A673 (cell line): ENCODE measurements around the gene PHB1. TPM values are rescaled to one million over a fixed set of nuclear protein-coding genes. Genes with fewer than 3 reads are reported as not detected.

Experiments used
- BruUV-seq: library from RNA; stranded (reverse); fragments of 400-500 nt; replicated peaks from 2 replicates; lab custom pipeline; 2021; lab: Mats Ljungman, UMichigan
- CTCF ChIA-PET: fragments of 300-600 bp; sonication (Branson Sonifier 250); formaldehyde crosslinking; loops from one replicate; lab custom pipeline; 2022; ENCODE audit warnings: antibody characterized with exemption; lab: Charles Lee
- POLR2A ChIA-PET: fragments of 300-600 bp; sonication (Branson Sonifier 250); formaldehyde crosslinking; loops from one replicate; lab custom pipeline; 2022; ENCODE audit warnings: antibody characterized with exemption; ENCODE audit not compliant: low non-redundant PET; lab: Charles Lee
- DNase-seq: peaks from one replicate; pipeline ENCODE4 v3.0.0-alpha.2; 2015; ENCODE audit warnings: low spot score
- H3K27ac ChIP-seq: fragments of 200-600 bp; sonication (generic); 2 replicates; pipeline ENCODE4 v1.5.1; 2016; ENCODE audit warnings: mixed run types, low read depth, mild to moderate bottlenecking, mixed read lengths, antibody characterized with exemption, low read length; ENCODE audit not compliant: poor library complexity, severe bottlenecking
- H3K27me3 ChIP-seq: fragments of 200-600 bp; sonication (generic); replicated peaks from 2 replicates; pipeline ENCODE4 v1.6.1; 2017; ENCODE audit warnings: mixed run types, low read depth, mild to moderate bottlenecking, mixed read lengths, antibody characterized with exemption, low read length; ENCODE audit not compliant: insufficient read depth, poor library complexity
- H3K36me3 ChIP-seq: fragments of 200-600 bp; sonication (generic); 2 replicates; pipeline ENCODE4 v1.6.1; 2016; ENCODE audit warnings: mixed run types, mild to moderate bottlenecking, mixed read lengths, antibody characterized with exemption, low read length; ENCODE audit not compliant: insufficient read depth, poor library complexity, severe bottlenecking
- H3K4me1 ChIP-seq: fragments of 200-600 bp; sonication (generic); 2 replicates; pipeline ENCODE4 v1.6.1; 2017; ENCODE audit warnings: mixed run types, mild to moderate bottlenecking, mixed read lengths, antibody characterized with exemption, low read length; ENCODE audit not compliant: insufficient read depth, poor library complexity, severe bottlenecking
- H3K4me3 ChIP-seq: fragments of 200-600 bp; sonication (generic); 2 replicates; pipeline ENCODE4 v1.5.1; 2016; ENCODE audit warnings: low read depth, mixed run types, mild to moderate bottlenecking, mixed read lengths, low read length; ENCODE audit not compliant: poor library complexity, severe bottlenecking
- H3K9me3 ChIP-seq: fragments of 200-600 bp; sonication (generic); 2 replicates; pipeline ENCODE4 v1.6.1; 2016; ENCODE audit warnings: mixed run types, low read depth, mild to moderate bottlenecking, mixed read lengths, antibody characterized with exemption, low read length; ENCODE audit not compliant: poor library complexity, severe bottlenecking
- CTCF ChIP-seq: fragments of 300-800, 200-600 bp; sonication (generic); conservative IDR thresholded peaks from 2 replicates; pipeline ENCODE4 v1.5.1; 2017; ENCODE audit warnings: low read depth, mild to moderate bottlenecking, antibody characterized with exemption, low read length, moderate library complexity, mixed read lengths
- EZH2 ChIP-seq: fragments of 200-600 bp; sonication (generic); IDR thresholded peaks from 2 replicates; pipeline ENCODE4 v1.6.1; 2017; ENCODE audit warnings: borderline replicate concordance, low read depth, mild to moderate bottlenecking, mixed read lengths, antibody characterized with exemption, low read length; ENCODE audit not compliant: poor library complexity, severe bottlenecking
- intact Hi-C: fragments of 100-400 bp; cut with micrococcal nuclease; formaldehyde crosslinking; loops from one replicate; pipeline ENCODE4 v1.10.0; 2022; ENCODE audit not compliant: unreplicated experiment
- total RNA-seq: library from RNA; stranded (reverse); gene quantifications from 2 replicates; pipeline ENCODE4 v1.2.3, GENCODE V29; 2021

Gene PHB1
- total RNA-seq, 1 experiment from 2014 or later = 451 TPM

- no peak for DNase-seq
- ChIA-PET POLR2A (no interaction called here), CTCF (no interaction called here)
- Histone ChIP-seq H3K36me3 (peaks cover 12% of the 10 kb centered on the region), H3K4me1 (no peaks in the 10 kb centered on the region), H3K4me3 (no peak overlapping the region), H3K27ac (no peak overlapping the region), H3K27me3 (no peaks in the 10 kb centered on the region), H3K9me3 (no peaks in the 10 kb centered on the region)
- TF ChIP-seq EZH2 (no peak), CTCF (no peak)
- intact Hi-C loops = loop anchor here (10.0 kb wide), 1 partner anchor 595 kb away; no protein-coding TSS in a partner anchor
- BruUV-seq = no TSS peak
Observed at GRCh38 chr17:49399995-49400394, 14.7 kb downstream of the PHB1 start.

- CTCF ChIA-PET = interaction anchor here (0.7 kb wide), 1 partner anchor 29 kb away, joined by 4 read pairs; no protein-coding TSS in a partner anchor
- H3K9me3 ChIP-seq = no peaks in the 10 kb centered on the region
- H3K36me3 ChIP-seq = no peaks in the 10 kb centered on the region
- intact Hi-C loops = loop anchor here (10.0 kb wide), 1 partner anchor 593 kb away; no protein-coding TSS in a partner anchor
- peaks cover 8% of the 10 kb centered on the region for H3K4me1 ChIP-seq
- H3K27me3 ChIP-seq = no peaks in the 10 kb centered on the region
- no peak overlapping the region for H3K4me3 ChIP-seq
- POLR2A ChIA-PET = interaction anchor here (0.6 kb wide), 1 partner anchor 138 kb away, joined by 6 read pairs; no protein-coding TSS in a partner anchor
- H3K27ac ChIP-seq = no peak overlapping the region
- TF ChIP-seq CTCF (no peak), EZH2 (no peak)
- DNase-seq = no peak
- BruUV-seq = no TSS peak
Observed at GRCh38 chr17:49397586-49397985, 17.1 kb downstream of the PHB1 start.

- intact Hi-C loops = loop anchor here (2.0 to 10.0 kb wide), 3 partner anchors 161 to 589 kb away; partner anchors contain the start of gene PHOSPHO1
- Histone ChIP-seq H3K4me3 (no peak overlapping the region), H3K27ac (no peak overlapping the region), H3K36me3 (no peaks in the 10 kb centered on the region), H3K9me3 (no peaks in the 10 kb centered on the region), H3K4me1 (peaks cover 22% of the 10 kb centered on the region), H3K27me3 (no peaks in the 10 kb centered on the region)
- BruUV-seq = no TSS peak
- TF ChIP-seq CTCF (no peak), EZH2 (no peak)
- POLR2A ChIA-PET = interaction anchor here (0.7 kb wide), 1 partner anchor 449 kb away, joined by 3 read pairs; the partner anchor contains the start of gene SNF8
- DNase-seq = peak; percentile 18
- CTCF ChIA-PET = no interaction called here
Observed at GRCh38 chr17:49393491-49394255, 21.0 kb downstream of the PHB1 start.
